Neural crest cell (in vitro differentiated cells): ENCODE results near the gene OXSR1. TPM values are rescaled to one million over a fixed set of nuclear protein-coding genes. Genes with fewer than 3 reads are reported as not detected.

Experiments used
- DNase-seq: peaks from one replicate; pipeline ENCODE4 v3.0.0; 2021; ENCODE audit warnings: low read depth, mixed read lengths, low spot score
- H3K27ac Mint-ChIP-seq: one replicate; pipeline ENCODE4 v1.8.0; 2021; ENCODE audit warnings: mild to moderate bottlenecking, mixed read lengths; ENCODE audit not compliant: unreplicated experiment
- H3K27me3 Mint-ChIP-seq: 2 replicates; pipeline ENCODE4 v1.8.0; 2021; ENCODE audit warnings: low read depth, mild to moderate bottlenecking, mixed read lengths
- H3K36me3 Mint-ChIP-seq: 2 replicates; pipeline ENCODE4 v1.8.0; 2021; ENCODE audit warnings: low read depth, mild to moderate bottlenecking, mixed read lengths
- H3K4me1 Mint-ChIP-seq: 2 replicates; pipeline ENCODE4 v1.8.0; 2021; ENCODE audit warnings: mixed read lengths
- H3K4me3 Mint-ChIP-seq: one replicate; pipeline ENCODE4 v1.8.0; 2021; ENCODE audit warnings: mild to moderate bottlenecking, mixed read lengths
- H3K9me3 Mint-ChIP-seq: 2 replicates; pipeline ENCODE4 v1.8.0; 2021; ENCODE audit warnings: mixed read lengths
- total RNA-seq: library from RNA; stranded (reverse); gene quantifications from 2 replicates; pipeline ENCODE4 v1.2.1, GENCODE V29; 2021
- TF ChIP-seq, protein P1 (sequence below): fragments of 200-600 bp; sonication (generic); conservative IDR thresholded peaks from 2 replicates; pipeline ENCODE4 v1.5.0; 2021; ENCODE audit warnings: antibody characterized with exemption, mild to moderate bottlenecking

The OXSR1 gene
- total RNA-seq, 1 donor from 2014 or later, result 48.4 TPM

GRCh38 chr3:38140326-38141172, 24.8 kb upstream of the OXSR1 start:
- Mint-ChIP-seq H3K4me1 (peaks cover 43% of the 10 kb centered on the region), H3K4me3 (peak overlapping the region; percentile 85), H3K36me3 (peaks cover 5% of the 10 kb centered on the region), H3K27me3 (no peaks in the 10 kb centered on the region), H3K27ac (peak overlapping the region; percentile 35), H3K9me3 (no peaks in the 10 kb centered on the region)
- no peak for DNase-seq
- TF ChIP-seq, protein P1, sequence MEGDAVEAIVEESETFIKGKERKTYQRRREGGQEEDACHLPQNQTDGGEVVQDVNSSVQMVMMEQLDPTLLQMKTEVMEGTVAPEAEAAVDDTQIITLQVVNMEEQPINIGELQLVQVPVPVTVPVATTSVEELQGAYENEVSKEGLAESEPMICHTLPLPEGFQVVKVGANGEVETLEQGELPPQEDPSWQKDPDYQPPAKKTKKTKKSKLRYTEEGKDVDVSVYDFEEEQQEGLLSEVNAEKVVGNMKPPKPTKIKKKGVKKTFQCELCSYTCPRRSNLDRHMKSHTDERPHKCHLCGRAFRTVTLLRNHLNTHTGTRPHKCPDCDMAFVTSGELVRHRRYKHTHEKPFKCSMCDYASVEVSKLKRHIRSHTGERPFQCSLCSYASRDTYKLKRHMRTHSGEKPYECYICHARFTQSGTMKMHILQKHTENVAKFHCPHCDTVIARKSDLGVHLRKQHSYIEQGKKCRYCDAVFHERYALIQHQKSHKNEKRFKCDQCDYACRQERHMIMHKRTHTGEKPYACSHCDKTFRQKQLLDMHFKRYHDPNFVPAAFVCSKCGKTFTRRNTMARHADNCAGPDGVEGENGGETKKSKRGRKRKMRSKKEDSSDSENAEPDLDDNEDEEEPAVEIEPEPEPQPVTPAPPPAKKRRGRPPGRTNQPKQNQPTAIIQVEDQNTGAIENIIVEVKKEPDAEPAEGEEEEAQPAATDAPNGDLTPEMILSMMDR, result no peak

- Mint-ChIP-seq H3K4me3 (peak overlapping the region; percentile 85), H3K4me1 (peaks cover 34% of the 10 kb centered on the region), H3K27ac (no peak overlapping the region), H3K9me3 (peaks cover 3% of the 10 kb centered on the region), H3K27me3 (no peaks in the 10 kb centered on the region), H3K36me3 (peaks cover 5% of the 10 kb centered on the region)
- DNase-seq, result no peak
- TF ChIP-seq, protein P1, result no peak
Measured at GRCh38 chr3:38141173-38141951, 24.0 kb upstream of the OXSR1 start.

DNA sequence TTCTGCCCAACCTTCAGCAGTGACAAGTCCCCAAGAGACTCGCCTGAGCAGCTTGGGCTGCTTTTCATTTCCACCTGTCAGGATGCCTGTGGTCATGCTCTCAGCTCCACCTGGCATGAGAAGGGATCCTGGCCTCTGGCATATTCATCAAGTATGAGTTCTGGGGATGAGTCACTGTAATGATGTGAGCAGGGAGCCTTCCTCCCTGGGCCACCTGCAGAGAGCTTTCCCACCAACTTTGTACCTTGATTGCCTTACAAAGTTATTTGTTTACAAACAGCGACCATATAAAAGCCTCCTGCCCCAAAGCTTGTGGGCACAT, 23.4 kb upstream of the OXSR1 start:
- no peaks in the 10 kb centered on the region for H3K27me3 Mint-ChIP-seq
- peaks cover 32% of the 10 kb centered on the region for H3K4me1 Mint-ChIP-seq
- no peak for DNase-seq
- peak overlapping the region; percentile 76 for H3K4me3 Mint-ChIP-seq
- H3K9me3 Mint-ChIP-seq, result peaks cover 3% of the 10 kb centered on the region
- H3K27ac Mint-ChIP-seq, result no peak overlapping the region
- TF ChIP-seq, protein P1, result no peak
- peaks cover 5% of the 10 kb centered on the region for H3K36me3 Mint-ChIP-seq

DNA sequence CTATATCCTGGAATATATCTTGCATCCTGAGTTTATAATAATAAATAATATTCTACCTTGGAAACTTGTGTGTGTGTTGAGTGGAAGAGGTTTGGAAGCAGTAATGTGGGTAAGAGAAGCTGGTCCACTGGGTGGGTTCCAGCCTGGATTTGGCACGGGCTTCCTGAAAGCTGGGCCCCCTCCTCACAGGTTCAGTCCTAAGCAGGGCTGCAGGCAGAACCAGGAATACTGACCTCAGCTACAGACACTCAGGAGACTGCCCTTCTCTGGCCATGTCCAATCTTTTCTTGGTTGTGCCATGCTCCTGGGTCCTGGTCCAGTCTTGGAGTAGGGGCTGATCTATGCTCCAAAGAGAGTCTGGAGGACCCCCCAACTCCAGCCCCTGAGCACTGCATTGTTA, 22.4 kb upstream of the OXSR1 start:
- Mint-ChIP-seq H3K4me1 (peaks cover 23% of the 10 kb centered on the region), H3K9me3 (peaks cover 7% of the 10 kb centered on the region), H3K27ac (no peak overlapping the region), H3K27me3 (no peaks in the 10 kb centered on the region), H3K36me3 (peaks cover 5% of the 10 kb centered on the region), H3K4me3 (peak overlapping the region; percentile 41)
- no peak for DNase-seq
- TF ChIP-seq, protein P1, result no peak

GRCh38 chr3:38143511-38143910, 21.8 kb upstream of the OXSR1 start:
- H3K27ac Mint-ChIP-seq, result no peak overlapping the region
- peaks cover 7% of the 10 kb centered on the region for H3K9me3 Mint-ChIP-seq
- no peaks in the 10 kb centered on the region for H3K27me3 Mint-ChIP-seq
- peaks cover 17% of the 10 kb centered on the region for H3K4me1 Mint-ChIP-seq
- TF ChIP-seq, protein P1, result no peak
- DNase-seq, result no peak
- H3K36me3 Mint-ChIP-seq, result peaks cover 5% of the 10 kb centered on the region
- H3K4me3 Mint-ChIP-seq, result peak overlapping the region; percentile 41
